C1 segment of cervical spinal cord (tissue), 14 donors: ENCODE results near the gene ZNF618.
A peak's percentile ranks its signal among the peaks of the same experiment; 100 is the strongest.

Source experiments
- DNase-seq, 14 donors: peaks; one replicate each; lab custom pipeline; 2025; lab: John Stamatoyannopoulos, UW

Gene ZNF618

DNA sequence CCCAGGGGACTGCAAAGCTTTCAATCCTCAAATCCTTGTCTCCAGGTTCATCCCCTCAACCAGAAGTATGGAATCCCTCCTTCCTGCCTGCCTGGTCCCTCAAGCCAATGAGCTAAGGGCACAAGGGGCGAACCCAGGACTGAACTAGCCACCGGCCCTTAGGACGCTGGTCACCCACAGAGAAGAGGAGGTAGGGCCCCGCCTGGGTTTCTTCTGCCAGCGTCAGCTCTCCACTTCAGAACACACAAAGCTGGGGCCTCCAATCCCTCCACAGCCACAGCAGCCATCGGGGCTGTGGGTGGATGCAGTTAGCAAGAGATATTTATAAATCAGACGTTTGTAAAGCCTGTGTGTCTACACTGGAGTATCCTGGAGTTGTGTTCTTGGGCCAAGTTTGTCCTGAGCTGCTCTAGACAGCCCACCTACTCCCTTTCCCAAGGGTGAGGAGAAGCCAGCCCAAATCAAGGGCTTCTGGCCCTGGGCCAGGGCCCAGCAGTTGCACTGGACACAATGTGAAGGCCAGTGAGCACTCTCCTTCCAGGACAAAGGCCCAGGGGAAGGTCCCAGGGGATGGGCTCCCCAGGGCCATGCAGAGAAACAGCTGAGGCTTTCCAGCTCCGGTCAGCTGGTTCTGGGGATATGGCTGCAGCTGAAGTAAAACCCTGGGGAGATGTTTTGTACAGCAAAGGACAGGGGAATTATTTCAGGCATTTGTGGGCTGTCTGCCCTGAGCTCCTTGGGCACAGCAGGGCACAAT is 183.1 kb downstream of the ZNF618 start:
- DNase-seq, result no peak

DNA sequence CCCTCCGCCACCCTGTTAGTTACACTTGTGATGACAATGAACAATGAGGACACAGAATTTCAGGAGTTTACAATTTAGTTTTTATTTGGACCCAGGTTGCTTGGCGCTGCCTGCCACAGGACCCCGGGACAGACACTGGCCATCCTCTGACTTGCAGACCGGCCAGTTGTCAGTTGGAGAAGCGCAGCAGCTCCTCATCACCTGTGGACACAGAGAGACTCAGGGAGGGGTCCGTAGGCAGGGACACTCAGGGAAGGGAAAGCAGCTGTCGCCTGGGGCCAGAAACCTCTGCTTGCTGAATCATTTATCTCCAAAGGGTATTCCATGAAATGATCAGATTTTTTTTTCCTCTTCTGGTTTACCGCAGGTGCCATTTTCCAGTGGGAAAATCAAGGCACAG is 184.0 kb downstream of the ZNF618 start:
- DNase-seq, result no peak

DNA sequence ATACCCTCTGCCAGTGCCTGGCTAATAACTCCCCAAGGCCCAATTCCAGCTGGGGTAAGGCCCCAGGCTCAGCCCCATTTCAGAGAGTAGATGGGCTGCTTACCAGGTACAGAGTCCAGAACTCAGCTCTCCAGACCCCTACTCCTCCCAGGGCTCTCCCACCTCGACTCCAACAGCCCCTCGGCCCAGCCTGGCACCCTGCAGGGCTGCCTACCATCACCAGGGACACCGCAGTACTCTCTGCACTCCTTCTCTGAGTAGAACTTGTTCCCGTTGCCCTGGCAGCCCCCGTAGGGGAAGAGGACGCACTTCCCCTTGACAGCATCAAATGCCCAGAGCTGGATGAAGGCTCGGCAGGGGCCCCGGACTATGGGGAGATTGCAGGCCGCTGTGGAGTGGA is 184.6 kb downstream of the ZNF618 start:
- no peak for DNase-seq

DNA sequence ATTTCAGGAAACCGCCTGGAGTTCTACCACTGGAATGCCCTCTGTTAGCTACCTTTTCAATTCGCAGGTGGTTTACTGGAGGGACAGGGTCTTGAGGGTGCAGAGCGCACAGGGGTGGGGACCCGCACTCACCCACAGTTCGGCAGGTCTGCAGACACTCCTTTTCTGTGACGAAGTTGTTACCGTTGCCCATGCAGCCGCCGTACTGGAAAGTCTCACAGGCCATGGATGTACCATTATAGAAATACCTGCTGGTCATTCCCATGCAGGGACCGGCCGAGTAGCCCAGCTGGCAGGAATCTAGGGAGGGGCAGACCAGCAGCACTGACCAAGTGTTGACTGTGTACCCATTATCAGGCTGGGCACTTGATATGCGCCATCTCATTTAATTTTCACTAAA is 185.2 kb downstream of the ZNF618 start:
- DNase-seq, result no peak

DNA sequence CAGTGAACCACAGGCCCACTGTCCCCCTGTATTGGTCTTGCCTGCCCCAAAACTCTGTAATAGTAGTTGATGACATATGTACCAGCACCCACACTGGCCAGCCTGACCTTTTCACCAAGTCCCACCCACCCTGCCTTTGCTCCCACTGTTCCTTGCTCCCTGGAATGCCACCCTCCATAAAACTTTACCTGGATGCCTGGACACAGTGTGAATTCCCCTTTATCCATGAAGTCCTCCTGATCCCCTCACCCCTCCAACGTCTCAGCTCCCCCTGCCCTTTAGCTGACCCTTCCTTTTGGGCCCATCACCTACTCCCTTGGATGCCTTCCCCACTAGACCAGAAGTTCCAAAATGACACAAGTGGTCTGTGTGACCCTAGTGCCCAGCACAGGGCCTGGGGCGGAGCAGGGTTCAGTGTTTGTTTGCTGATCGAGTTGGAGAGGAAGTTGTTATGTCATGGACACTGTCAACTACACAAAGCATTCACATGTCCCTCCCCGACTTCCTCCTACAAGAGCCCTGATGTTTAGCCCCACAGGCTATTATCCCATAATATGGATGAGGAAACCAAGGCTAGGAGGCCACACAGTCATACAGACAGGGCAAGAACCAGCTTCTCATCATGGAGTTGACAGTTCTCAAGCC is 185.8 kb downstream of the ZNF618 start:
- DNase-seq, result no peak

DNA sequence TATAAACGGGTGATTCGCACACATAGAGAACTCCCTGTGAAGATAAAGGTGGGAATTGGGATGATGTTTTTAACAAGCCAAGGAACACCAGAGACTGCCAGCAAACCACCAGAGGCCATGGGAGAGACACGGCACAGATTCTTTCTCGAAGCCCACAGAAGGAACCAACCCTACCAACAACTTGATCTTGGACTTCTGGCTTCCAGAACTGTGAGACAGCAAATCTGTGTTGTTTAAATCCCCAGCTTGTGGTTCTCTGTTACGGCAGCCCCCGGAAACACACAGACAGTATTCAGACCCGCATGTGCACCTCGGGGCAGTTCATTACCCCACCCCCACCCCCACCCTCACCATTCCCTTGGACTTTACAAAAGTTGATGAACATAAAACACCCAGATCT is 189.2 kb downstream of the ZNF618 start:
- DNase-seq, result no peak

DNA sequence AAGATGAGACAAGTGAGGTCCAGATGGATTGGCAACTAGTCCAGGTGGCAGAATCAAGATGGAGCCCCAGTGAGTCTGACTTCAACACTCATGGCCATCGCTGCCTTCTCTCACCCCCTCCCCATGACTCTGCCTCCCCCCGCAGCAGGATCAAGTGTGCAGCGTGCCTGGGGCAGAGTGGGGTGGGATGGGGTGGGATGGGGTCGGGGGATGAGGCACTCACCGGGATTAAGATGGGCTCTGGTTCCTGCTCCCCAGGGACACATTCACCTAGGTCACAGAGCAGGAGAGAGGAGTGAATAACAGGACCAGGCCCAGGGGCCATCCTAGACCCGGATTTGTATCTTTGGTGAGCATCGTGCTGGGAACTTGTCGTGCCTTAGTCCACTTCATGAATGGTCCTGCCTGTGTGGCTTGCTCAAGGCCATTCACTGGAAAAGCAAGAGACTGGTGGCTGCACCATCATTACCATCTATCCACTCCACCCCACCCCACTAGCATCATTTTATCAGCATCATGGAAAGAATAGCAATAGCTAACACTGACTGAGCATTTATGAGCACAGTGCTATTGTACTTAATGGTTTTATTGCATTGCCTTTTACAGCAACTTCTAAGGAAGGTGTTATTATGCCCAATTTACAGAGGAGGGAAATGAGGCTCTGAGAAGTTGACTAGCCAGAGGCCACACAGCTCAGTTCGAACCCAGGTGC is 193.5 kb downstream of the ZNF618 start:
- no peak for DNase-seq

DNA sequence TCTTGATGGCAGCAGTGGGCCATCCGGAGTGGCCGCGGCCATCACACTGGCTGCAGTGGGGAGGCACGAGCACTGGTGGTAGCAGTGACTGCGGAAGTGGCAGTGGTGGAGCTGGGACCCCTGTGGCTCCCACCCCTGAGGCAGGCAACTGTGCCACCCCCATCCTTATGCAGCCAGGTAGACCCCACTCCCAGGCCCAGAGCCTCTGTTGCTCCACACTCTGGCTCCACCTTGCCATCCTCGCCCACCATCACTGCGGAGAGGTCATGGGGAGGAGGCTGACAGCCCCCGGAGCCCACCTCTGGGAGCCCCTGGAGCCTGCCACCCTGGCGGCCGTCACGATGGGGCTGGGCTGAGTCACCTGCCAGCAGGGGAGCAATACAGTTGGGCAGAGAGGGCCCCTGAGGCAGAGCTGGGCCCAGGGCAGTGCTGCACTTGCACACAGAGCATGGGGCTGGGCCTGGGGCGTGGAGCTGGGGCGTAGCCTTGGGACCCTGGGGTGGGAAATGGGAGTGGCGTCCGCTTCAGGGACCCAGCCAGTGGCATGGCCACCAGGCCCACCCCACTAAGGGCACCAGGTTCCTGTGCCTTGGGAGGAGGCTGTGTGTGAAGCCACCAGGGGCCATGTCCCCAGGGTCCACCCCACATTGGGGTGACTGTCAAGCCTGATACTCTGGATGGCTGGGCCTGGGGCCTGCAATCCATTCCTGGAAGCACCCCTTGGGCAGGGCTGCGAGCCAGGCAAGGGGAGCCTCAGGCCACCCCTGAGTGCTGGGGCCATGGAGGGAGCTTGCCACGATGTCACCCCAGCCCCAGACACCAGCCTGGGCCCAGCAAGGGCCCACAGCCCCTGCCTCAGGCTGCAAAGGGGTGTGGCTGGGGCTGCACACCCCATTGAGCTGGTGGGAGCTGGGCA is 194.3 kb downstream of the ZNF618 start:
- DNase-seq, result no peak

DNA sequence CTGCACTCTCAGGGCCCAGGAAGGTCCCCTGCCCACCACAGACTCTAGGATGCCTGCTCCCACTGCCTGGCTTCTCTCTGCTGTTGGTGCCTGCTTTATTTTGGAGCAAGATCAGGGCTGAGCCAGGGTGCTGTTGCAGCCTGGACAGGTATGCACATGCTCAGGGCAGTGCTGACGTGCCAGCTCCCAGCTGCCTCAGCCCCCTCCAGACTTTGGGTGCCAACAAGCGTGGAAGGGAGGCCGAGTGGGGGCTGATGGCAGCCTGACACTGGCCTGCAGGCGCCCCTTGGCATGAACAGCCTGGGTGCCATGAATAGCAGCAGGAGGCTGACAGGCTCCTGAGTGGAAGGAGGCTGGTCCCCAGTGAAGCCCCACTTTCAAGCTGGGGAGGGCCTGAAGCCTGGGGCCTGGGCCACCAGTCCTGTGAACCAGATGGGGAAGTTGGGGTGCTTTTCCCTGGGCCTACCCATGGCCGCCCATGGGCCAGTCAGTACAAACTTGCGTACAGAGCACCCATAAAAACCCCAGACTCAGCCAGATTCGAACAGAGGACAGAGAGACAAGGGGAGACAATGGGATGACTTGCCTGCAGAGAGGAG is 195.2 kb downstream of the ZNF618 start:
- no peak for DNase-seq

DNA sequence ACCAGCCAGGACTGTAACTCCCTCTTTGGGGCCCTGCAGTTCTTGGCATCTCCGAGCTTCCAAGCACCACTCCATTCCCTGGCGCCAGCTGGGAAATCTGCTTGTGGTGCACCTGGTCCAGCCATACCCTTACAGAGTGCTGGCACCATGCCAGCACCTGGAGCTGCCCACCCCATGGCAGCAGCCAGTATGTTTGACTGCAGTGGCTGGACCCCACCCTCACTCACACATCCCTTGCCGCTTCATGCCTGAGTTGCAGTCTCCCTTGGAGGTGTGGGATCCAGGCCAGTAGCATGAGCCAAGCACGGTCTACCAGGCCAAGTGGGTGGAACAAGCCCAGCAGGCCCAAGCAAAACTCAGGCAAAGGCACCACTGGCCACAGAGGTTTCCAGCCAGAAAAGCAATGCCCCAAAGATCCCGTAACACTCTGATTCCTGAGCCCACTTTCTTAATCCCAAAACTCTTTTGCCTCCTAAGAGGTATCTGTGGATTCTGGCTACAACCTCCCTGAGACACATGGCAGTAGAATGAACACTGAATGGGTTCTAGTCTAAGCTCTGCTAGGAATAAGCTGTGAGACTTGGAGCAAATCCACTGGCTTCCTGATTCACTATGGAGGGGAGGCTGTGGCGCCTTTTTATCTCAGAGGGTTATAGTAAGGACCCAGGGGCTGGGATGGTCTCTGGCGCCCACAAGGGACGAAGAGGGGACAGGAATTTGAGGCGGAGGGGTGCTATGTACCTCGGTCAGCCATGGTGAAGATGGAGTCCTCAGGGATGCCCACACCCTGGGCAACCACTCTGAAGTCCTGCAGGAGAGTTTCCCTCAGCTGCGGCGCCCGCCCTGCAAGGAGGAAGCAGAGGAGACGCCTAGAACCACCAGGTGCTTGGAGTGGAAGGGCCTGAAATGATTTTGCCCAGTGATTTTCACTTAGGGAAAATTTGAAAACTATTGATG is 196.4 kb downstream of the ZNF618 start:
- peak in 11 of 14 donors; percentile 5 to 82 (median 26) for DNase-seq

DNA sequence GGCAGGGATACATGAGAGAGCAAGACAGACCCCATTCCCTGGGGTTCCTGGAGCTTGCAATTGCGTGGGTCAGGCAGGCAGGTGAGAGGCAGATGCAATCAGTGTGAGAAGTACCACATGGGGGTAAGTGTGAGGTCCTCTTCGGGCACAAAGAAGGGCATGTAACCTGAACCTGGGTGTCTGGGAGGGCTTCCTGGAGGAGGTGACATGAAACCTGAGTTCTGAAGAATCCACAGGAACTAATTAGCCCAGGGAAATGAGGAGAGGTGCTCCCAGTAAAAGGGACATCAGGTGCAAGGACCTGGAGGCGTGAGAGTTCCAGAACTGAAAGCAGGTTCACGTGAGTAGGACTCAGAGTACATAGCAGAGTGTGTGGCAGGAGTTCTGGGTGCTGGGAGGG is 199.5 kb downstream of the ZNF618 start:
- DNase-seq, result no peak

DNA sequence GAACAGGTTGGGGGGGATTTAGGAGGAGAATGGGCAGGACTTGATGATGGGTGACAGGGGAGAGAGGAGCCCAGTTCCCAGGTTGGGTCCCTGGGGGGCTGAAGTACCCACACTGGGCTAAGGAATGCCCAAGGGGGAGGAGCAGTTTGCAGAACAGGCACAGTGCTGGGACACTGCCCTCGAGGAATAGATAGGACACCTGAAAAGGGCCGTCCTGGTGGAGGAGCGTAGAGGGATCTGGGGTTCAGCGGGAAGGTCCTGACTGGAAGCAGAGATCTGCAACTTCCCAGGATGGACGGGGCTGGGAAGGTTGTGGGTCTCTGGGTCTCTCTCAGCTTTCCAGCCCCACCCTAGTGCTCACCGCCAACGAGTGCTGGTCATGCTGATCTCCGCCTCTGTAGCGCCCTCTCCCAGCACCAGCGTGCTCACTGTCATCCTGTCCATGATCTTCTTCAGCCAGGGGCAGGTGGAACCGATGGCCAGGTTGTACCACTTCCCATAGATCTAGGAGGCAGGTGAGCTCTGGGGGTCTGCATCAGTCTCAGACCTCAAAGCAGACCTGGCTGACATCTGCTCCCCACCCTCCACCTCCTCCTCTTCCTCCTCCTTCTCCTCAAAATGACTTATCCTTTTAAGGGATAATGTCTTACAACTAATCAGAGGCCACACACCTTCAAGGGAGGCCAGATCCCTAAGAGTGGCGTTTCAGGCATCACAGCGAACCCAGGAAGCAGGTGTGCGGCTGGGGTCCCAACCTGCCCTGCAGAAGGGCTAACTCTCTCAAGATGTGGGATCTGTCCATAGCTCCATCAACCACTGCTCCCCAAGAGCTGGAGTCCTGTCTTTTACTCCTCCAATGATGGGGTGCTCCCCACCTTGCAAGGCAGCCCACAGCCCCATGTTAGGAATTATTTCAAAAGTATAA is 200.4 kb downstream of the ZNF618 start:
- no peak for DNase-seq

DNA sequence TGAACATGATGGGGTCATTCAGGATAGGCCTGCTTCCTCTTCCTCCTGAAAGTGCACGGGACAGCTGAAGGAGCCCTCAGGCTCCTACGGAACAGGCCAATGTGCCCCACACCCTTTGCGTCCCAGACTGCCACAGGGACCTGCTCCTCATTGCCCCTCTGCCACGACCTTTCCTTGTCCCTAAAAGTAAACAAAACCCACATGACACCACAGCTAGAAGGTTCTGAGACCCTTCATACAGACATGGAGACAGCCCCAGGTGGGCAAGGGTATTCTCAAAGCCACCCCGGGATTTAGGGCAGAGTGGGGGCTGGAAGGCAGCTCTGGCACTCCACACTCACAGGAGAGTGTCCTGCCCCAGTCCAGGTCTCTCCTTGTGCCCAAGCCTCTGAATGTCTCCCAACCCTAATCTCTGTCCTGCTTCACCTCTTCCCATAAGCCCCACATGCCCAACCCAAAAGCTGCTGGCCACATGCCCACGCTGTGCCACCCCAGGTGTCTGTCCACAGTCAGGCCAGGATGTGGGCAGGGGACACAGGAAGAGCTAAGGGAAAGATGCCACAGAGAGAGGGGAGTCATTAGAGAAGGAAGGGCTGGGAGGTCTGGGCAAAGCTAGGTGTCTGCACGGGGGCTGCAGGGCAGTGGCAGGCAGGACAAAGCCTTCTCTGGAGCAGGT is 201.2 kb downstream of the ZNF618 start:
- no peak for DNase-seq

DNA sequence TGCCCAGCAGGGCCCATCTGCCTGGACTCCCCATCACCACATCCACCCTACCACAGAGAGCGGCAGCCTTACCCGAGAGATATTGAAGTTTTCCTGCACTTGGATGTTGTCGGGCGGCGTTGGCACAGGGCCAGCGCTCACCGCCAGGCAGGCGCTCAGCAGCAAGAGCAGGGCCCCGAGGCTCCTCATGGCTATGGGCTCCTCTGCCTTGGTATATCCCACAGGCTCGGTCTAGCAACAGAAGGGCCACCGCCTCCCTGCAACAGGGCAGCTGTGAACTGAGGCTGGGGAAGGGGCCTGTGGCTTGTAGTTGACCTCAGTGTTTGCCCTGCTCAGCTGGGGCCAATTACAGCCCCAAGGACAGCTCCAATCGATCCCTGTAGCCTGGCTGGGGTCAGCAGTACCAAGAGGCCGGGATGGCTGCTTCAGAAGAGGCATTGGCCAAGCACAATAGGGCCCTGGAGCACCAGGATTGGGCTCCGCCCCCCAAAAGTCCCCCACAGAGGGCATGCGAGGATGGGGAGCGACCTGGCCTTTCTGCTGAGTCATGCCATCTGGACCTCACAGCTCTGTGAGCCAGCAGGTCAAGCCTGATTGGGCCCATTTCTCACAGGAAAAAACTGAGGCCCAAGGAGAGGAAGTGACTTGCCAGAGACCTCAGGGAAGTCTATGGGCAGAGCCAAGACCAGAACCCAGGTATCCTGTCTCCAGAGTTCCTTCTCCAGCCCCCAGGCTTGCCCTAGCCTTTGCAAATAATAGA is 202.1 kb downstream of the ZNF618 start, which contains the start of gene AMBP:
TSS of gene AMBP (minus strand) at position 280 of the 760 bp plus-strand sequence. CDS start at position 189, 91 bp downstream.
- no peak for DNase-seq

DNA sequence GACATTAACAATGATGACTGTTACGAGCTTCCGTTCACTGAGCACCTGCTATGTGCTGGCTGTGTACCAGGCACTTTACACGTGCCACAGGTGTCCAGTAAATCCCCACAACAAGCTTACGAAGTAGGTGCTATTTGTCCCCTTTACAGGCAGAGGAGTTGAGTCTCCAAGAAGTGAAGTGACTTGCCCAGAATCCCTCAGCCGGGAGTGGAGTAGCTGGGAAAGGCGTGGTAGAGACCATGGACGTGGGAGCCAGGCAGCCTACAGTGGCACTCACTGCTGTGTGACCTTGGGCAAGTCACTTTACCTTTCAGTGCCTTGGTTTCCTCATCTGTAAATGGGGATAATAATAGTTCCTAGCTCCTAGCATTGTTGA is 202.7 kb downstream of the ZNF618 start:
- no peak for DNase-seq

DNA sequence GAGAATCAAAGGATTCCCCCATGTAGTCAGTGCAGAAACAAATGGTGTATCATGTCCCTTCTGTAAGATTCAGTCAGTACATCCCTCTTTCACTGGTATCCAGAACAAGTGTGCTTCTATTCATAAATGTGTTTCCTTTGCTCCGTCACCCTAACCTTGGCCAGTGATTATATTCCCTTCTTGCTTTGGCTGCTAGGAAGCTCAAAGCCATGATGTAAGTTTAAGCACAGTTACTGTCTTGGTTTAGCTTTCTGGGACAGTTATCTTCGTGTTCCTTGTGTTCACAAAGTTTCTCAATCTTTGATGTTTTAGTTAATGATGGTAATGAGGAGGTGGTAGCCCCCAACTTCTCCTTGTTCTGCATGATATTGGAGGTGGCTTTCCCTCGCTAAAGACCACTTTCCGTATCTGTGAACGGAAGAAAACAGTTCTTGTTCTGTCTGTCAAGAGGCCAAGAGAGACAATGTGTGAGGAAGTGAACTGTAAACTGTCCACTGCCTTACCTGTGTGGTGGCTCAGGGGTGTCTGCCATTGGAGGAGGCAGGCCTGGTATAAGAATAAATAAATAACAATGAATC is 204.2 kb downstream of the ZNF618 start:
- DNase-seq, result no peak

DNA sequence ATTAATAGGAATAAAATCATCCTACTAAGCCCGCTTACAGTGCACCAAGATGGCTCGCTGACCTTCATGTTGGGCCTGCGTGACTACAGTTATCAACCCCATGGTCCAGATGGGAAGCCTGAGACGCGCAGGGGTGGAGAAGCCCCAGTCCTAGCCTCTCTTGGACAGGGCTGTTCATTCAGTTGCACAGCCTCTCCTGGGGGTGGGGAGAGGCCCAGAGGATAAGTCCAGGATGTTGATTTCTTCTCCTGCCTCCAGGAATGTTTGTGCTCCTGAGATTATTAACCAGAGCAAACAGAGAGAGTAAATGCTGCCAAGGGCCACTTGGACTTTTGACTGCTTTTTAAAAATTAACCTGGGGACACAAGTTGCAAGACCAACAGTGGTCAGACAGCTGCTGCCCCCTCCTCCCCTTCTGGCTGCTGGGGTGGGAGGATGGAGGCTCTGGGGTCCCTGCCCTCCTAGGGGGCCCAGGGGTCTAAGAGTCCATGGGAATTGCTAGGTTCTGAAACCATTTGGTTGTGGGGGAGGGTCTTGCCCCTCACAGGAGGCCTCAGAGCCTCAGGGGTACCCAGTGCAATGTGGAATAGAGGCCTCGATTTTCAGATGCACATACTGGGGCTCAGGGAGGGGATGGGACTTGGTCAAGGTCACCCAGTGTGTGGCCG is 204.8 kb downstream of the ZNF618 start:
- DNase-seq, result no peak
